ENCODE data around the gene CASK. TPM values are rescaled to one million over a fixed set of nuclear protein-coding genes. Genes with fewer than 3 reads are reported as not detected.
A peak's percentile ranks its signal among the peaks of the same experiment; 100 is the strongest.
"Not testable (repeated sequence)": the region's sequence is repeated elsewhere in the genome, so short reads cannot be mapped to it uniquely, and the experiment has no call there.

Gene CASK
- total RNA-seq, 1 donor: 65.6 TPM

GRCh38 chrX:41653125-41653524 lies 270.2 kb downstream of the CASK start:
- no peak for TF ChIP-seq CTCF (IDR thresholded peaks at IDR 0.05; ENCODE audit: insufficient read depth, low read depth, low read length)

GRCh38 chrX:41646201-41646600 lies 277.2 kb downstream of the CASK start:
- H3K4me3 ChIP-seq (ENCODE audit: low read depth, low read length); DNase-seq (ENCODE audit: low read depth): not testable (repeated sequence)

More at GRCh38 chrX:41653125-41653524, 270.2 kb downstream of the CASK start:
- no peak for DNase-seq (ENCODE audit: low read depth)
- H3K4me3 ChIP-seq (ENCODE audit: low read depth, low read length): no peak overlapping the region

GRCh38 chrX:41634284-41634683 lies 289.1 kb downstream of the CASK start:
- peak; percentile 39 for DNase-seq (ENCODE audit: low read depth)
- TF ChIP-seq CTCF (IDR thresholded peaks at IDR 0.05; ENCODE audit: insufficient read depth, low read depth, low read length): no peak
- no peak overlapping the region for H3K4me3 ChIP-seq (ENCODE audit: low read depth, low read length)

DNA sequence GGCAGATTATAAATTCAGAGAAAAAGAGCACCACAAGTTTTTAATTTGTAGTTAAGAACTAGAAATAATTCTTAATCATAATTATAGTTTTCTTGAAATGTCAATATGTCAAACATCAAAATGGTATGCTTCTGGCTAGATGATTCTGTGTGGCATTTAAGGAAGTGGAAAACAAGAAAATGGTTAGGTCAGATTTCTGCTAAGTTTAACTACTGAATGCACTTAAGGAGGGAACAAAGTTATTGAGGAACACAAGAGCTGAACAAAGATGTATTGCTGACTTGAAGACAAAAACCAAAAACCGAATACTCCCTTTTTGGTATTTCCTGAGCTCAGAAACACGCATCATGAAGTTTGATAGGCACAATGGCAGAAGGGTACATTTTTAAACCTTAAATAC lies 293.3 kb downstream of the CASK start:
- DNase-seq (ENCODE audit: low read depth): no peak
- no peak for TF ChIP-seq CTCF (IDR thresholded peaks at IDR 0.05; ENCODE audit: insufficient read depth, low read depth, low read length)
- H3K4me3 ChIP-seq (ENCODE audit: low read depth, low read length): no peak overlapping the region

DNA sequence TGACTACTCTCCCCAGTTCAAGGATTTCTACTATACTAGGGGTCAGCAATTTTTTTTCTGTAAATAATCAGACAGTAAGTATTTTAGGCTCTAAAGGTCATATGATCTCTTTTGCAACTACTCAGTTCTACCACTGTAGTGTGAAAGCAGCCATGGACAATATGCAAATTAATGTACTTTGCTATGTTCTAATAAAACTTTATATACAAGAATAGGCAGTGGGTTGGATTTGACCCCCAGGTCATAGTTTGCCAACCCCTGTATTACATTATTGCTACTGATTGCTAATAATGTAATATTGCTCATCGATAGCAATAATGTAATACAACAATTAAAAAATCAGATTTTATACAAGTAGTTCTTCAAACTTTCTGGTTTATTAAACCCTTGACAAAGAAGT lies 293.8 kb downstream of the CASK start:
- TF ChIP-seq CTCF (IDR thresholded peaks at IDR 0.05; ENCODE audit: insufficient read depth, low read depth, low read length): no peak
- H3K4me3 ChIP-seq (ENCODE audit: low read depth, low read length): no peak overlapping the region
- no peak for DNase-seq (ENCODE audit: low read depth)

DNA sequence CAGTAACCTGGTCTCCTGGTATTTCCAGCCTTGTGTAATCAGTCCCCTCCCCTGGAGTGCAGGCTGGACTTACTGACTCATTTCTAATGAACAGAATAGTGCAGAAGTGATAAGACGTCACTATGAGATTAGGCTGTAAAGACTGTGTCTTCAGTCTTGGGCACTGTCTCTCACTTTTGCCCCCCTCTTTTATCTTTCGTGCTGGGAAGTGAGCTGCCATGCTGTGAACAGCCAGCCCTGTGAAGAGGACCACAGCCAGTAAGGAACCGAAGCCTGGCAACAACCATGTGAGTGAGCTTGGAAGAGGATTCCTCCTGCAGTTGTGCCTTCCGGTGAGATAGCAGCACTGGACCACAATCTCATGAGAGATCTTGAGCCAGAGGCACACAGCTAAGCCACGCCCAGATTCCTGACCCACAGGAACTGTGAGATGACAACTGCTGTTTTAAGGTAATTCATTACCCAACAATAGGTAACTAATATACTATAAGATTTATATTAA lies 302.1 kb downstream of the CASK start:
- peak; percentile 80 for DNase-seq (ENCODE audit: low read depth)
- TF ChIP-seq CTCF (IDR thresholded peaks at IDR 0.05; ENCODE audit: insufficient read depth, low read depth, low read length): no peak
- H3K4me3 ChIP-seq (ENCODE audit: low read depth, low read length): no peak overlapping the region

GRCh38 chrX:41619221-41619620 lies 304.1 kb downstream of the CASK start:
- TF ChIP-seq CTCF (IDR thresholded peaks at IDR 0.05; ENCODE audit: insufficient read depth, low read depth, low read length): no peak
- H3K4me3 ChIP-seq (ENCODE audit: low read depth, low read length): no peak overlapping the region
- DNase-seq (ENCODE audit: low read depth): no peak

Data from fibroblast of villous mesenchyme (primary cell).